ENCODE results near the gene KANSL1. TPM values are rescaled to one million over a fixed set of nuclear protein-coding genes. Genes with fewer than 3 reads are reported as not detected.

The KANSL1 gene
- total and polyA plus RNA-seq, 12 donors: 23.2 to 81.2 (median 58.0) TPM

GRCh38 chr17:46128453-46128852 is 64.8 kb downstream of the KANSL1 start:
- intact Hi-C loops (cut with DNase I): no loop called here
- Histone ChIP-seq H3K4me1 (replicated peaks in 1 of 2) (peaks cover 19 to 70% of the 10 kb centered on the region in 2 donors), H3K27me3 (no peaks in the 10 kb centered on the region), H3K9me3 (replicated peaks in 1 of 3) (no peaks in the 10 kb centered on the region), H3K36me3 (replicated peaks in 1 of 2) (no peaks in the 10 kb centered on the region), H3K4me3 (no peak overlapping the region), H3K27ac (no peak overlapping the region)
- DNase-seq: no peak
- TF ChIP-seq POLR2A (IDR thresholded peaks at IDR 0.05) (no peak), CTCF (IDR thresholded peaks at IDR 0.05) (no peak)
- 86 to 93% (median 90%) methylated on average over 4 of the region's 4 CpGs for WGBS, 4 donors

GRCh38 chr17:46127524-46127923 is 65.7 kb downstream of the KANSL1 start:
- no peak for DNase-seq
- no peak for TF ChIP-seq POLR2A (IDR thresholded peaks at IDR 0.05)
- no peak for TF ChIP-seq CTCF (IDR thresholded peaks at IDR 0.05)
- H3K36me3 ChIP-seq (replicated peaks in 1 of 2): no peaks in the 10 kb centered on the region
- intact Hi-C loops (cut with DNase I): no loop called here
- no peak overlapping the region for H3K27ac ChIP-seq
- H3K27me3 ChIP-seq: no peaks in the 10 kb centered on the region
- no peaks in the 10 kb centered on the region for H3K9me3 ChIP-seq (replicated peaks in 1 of 3)
- H3K4me1 ChIP-seq (replicated peaks in 1 of 2): peaks cover 19 to 79% of the 10 kb centered on the region in 2 donors
- H3K4me3 ChIP-seq: no peak overlapping the region
- WGBS, 4 donors: 94 to 100% (median 96%) methylated on average over 2 of the region's 2 CpGs

- DNase-seq: no peak
- Histone ChIP-seq H3K9me3 (replicated peaks in 1 of 3) (no peaks in the 10 kb centered on the region), H3K4me1 (replicated peaks in 1 of 2) (peaks cover 14 to 82% of the 10 kb centered on the region in 2 donors), H3K27ac (no peak overlapping the region), H3K36me3 (replicated peaks in 1 of 2) (no peaks in the 10 kb centered on the region), H3K4me3 (no peak overlapping the region), H3K27me3 (no peaks in the 10 kb centered on the region)
- TF ChIP-seq CTCF (IDR thresholded peaks at IDR 0.05) (no peak), POLR2A (IDR thresholded peaks at IDR 0.05) (no peak)
- intact Hi-C loops (cut with DNase I): no loop called here
- 94 to 100% (median 97%) methylated on average over 1 of the region's 1 CpG for WGBS, 4 donors
Observed at GRCh38 chr17:46126840-46127239, 66.4 kb downstream of the KANSL1 start.

GRCh38 chr17:46125831-46126230 is 67.4 kb downstream of the KANSL1 start:
- Histone ChIP-seq H3K27me3 (no peaks in the 10 kb centered on the region), H3K4me1 (replicated peaks in 1 of 2) (peaks cover 16 to 81% of the 10 kb centered on the region in 2 donors), H3K27ac (no peak overlapping the region), H3K36me3 (replicated peaks in 1 of 2) (no peaks in the 10 kb centered on the region), H3K4me3 (no peak overlapping the region), H3K9me3 (replicated peaks in 1 of 3) (no peaks in the 10 kb centered on the region)
- intact Hi-C loops (cut with DNase I): no loop called here
- WGBS, 4 donors: 93 to 98% (median 95%) methylated on average over 6 of the region's 6 CpGs
- no peak for DNase-seq
- TF ChIP-seq POLR2A (IDR thresholded peaks at IDR 0.05) (no peak), CTCF (IDR thresholded peaks at IDR 0.05) (no peak)
